HepG2 (cell line): ENCODE results near the gene TLCD1. TPM values are rescaled to one million over a fixed set of nuclear protein-coding genes. Genes with fewer than 3 reads are reported as not detected.

Experiments
- ARNT2 ChIP-seq: sonication (generic); formaldehyde crosslinking; IDR thresholded peaks from 2 replicates; pipeline ENCODE4 v1.8.0; 2022; ENCODE audit warnings: mild to moderate bottlenecking, low read depth, missing genetic modification reagents, moderate library complexity
- ETV5 ChIP-seq: IDR thresholded peaks from 2 replicates; pipeline ENCODE4 v1.6.1; 2018; ENCODE audit warnings: missing biosample characterization, missing genetic modification reagents, inconsistent platforms, borderline replicate concordance
- GRHL1 ChIP-seq: sonication (generic); formaldehyde crosslinking; conservative IDR thresholded peaks from 2 replicates; pipeline ENCODE4 v1.8.0; 2022; ENCODE audit warnings: missing genetic modification reagents
- HES4 ChIP-seq: sonication (generic); formaldehyde crosslinking; IDR thresholded peaks from 2 replicates; pipeline ENCODE4 v1.9.0; 2021; ENCODE audit warnings: mild to moderate bottlenecking, missing genetic modification reagents, borderline replicate concordance
- HMGXB3 ChIP-seq: sonication (generic); formaldehyde crosslinking; IDR thresholded peaks from 2 replicates; pipeline ENCODE4 v1.4.0; 2020; ENCODE audit warnings: missing genetic modification reagents, borderline replicate concordance
- KLF15 ChIP-seq: sonication (generic); formaldehyde crosslinking; IDR thresholded peaks from 2 replicates; pipeline ENCODE4 v1.8.1; 2023; ENCODE audit warnings: borderline replicate concordance, mild to moderate bottlenecking, inconsistent platforms, missing genetic modification reagents, mixed read lengths
- LBX2 ChIP-seq: sonication (generic); formaldehyde crosslinking; IDR thresholded peaks from 2 replicates; pipeline ENCODE4 v1.5.0; 2020; ENCODE audit warnings: missing genetic modification reagents, mild to moderate bottlenecking, borderline replicate concordance
- LCORL ChIP-seq, 2 experiments: fragments of 450-650 bp in 1 of 2; sonication (generic) in 1 of 2; formaldehyde crosslinking in 1 of 2; IDR thresholded peaks; 2 replicates each; pipeline versions ENCODE4 v1.5.0 to v1.6.1; 2017 to 2020; ENCODE audit warnings: antibody characterized with exemption in 1 of 2, missing genetic modification reagents in 1 of 2
- NR2C2 ChIP-seq: sonication (generic); formaldehyde crosslinking; IDR thresholded peaks from 2 replicates; pipeline ENCODE4 v1.4.0; 2020; ENCODE audit warnings: missing genetic modification reagents, mild to moderate bottlenecking, moderate library complexity, borderline replicate concordance
- SAP130 ChIP-seq: IDR thresholded peaks from 2 replicates; pipeline ENCODE4 v1.6.1; 2016; ENCODE audit warnings: low read depth
- TFE3 ChIP-seq: IDR thresholded peaks from 2 replicates; pipeline ENCODE4 v1.6.1; 2016
- TOE1 ChIP-seq: sonication (generic); formaldehyde crosslinking; IDR thresholded peaks from 2 replicates; pipeline ENCODE4 v1.4.0; 2020; ENCODE audit warnings: mild to moderate bottlenecking, missing genetic modification reagents
- ZC3H4 ChIP-seq: sonication (generic); formaldehyde crosslinking; IDR thresholded peaks from 2 replicates; pipeline ENCODE4 v1.4.0; 2020; ENCODE audit warnings: missing genetic modification reagents, borderline replicate concordance
- ZNF274 ChIP-seq: sonication (generic); formaldehyde crosslinking; IDR thresholded peaks from 2 replicates; pipeline ENCODE4 v1.5.1; 2020; ENCODE audit warnings: mild to moderate bottlenecking, missing genetic modification reagents
- ZNF331 ChIP-seq: sonication (generic); formaldehyde crosslinking; IDR thresholded peaks from 2 replicates; pipeline ENCODE4 v1.4.0; 2020; ENCODE audit warnings: missing genetic modification reagents
- ZNF691 ChIP-seq: sonication (generic); formaldehyde crosslinking; IDR thresholded peaks from 2 replicates; pipeline ENCODE4 v1.4.0; 2020; ENCODE audit warnings: missing genetic modification reagents, low read depth, mild to moderate bottlenecking, borderline replicate concordance
- ZNF780A ChIP-seq: sonication (generic); formaldehyde crosslinking; IDR thresholded peaks from 2 replicates; pipeline ENCODE4 v1.8.0; 2022; ENCODE audit warnings: mild to moderate bottlenecking, missing genetic modification reagents, moderate library complexity
- polyA plus RNA-seq, 8 experiments: library from polyadenylated mRNA; depleted of rRNA in 3 of 8; stranded (reverse) in 7 of 8; unstranded in 1 of 8; fragments of >200 nt; fragmentation: Illumina TruSeq in 4 of 8; extraction: Trizol in 4 of 8; gene quantifications; 2 replicates each; pipeline versions ENCODE4 v1.2.1 to v1.2.3, GENCODE V29; 2011 to 2016; ENCODE audit warnings: low read depth in 4 of 8, missing spikeins in 1 of 8, mixed read lengths in 1 of 8; ENCODE audit not compliant: insufficient read depth in 1 of 8
- total RNA-seq, 5 experiments: library from RNA; depleted of rRNA; stranded (reverse); fragments of >200 nt; fragmentation: Illumina TruSeq; extraction: Trizol; gene quantifications; 2 replicates each; pipeline ENCODE4 v1.2.3, GENCODE V29; 2016; ENCODE audit warnings: low read depth in 1 of 5

TLCD1 gene
- total and polyA plus RNA-seq, 2 of the 13 experiments (the other 11 are each of a cell fraction or from before 2014, with no cell fraction given), result 14.9 to 19.6 TPM

- TF ChIP-seq ZNF691 (peak; percentile 53; the same call in 1 of the 2 replicates), KLF15 (CRISPR knock-in tag) (no peak), TOE1 (CRISPR knock-in tag) (no peak), ZNF780A (CRISPR knock-in tag) (peak; percentile 88; the same call in 1 of the 2 replicates), ZC3H4 (CRISPR knock-in tag) (no peak), SAP130 (CRISPR knock-in tag) (peak; percentile 97), GRHL1 (CRISPR knock-in tag) (no peak), ETV5 (peak; percentile 76; the same call in 1 of the 2 replicates), ARNT2 (CRISPR knock-in tag) (no peak), LBX2 (no peak), TFE3 (CRISPR knock-in tag) (peak; percentile 63), LCORL (IDR thresholded peaks at IDR 0.05) (no peak), LCORL (CRISPR knock-in tag; IDR thresholded peaks at IDR 0.05) (peak; percentile 83), HMGXB3 (CRISPR knock-in tag) (no peak), ZNF331 (CRISPR knock-in tag) (peak; percentile 86), ZNF274 (CRISPR knock-in tag) (no peak), NR2C2 (peak; percentile 59; the same call in 1 of the 2 replicates), HES4 (CRISPR knock-in tag) (no peak)
Observed at GRCh38 chr17:28698253-28698941, 27.6 kb downstream of the TLCD1 start (continued).
